Measurements from ENCODE around the gene HMCN2.

HMCN2 gene

DNA sequence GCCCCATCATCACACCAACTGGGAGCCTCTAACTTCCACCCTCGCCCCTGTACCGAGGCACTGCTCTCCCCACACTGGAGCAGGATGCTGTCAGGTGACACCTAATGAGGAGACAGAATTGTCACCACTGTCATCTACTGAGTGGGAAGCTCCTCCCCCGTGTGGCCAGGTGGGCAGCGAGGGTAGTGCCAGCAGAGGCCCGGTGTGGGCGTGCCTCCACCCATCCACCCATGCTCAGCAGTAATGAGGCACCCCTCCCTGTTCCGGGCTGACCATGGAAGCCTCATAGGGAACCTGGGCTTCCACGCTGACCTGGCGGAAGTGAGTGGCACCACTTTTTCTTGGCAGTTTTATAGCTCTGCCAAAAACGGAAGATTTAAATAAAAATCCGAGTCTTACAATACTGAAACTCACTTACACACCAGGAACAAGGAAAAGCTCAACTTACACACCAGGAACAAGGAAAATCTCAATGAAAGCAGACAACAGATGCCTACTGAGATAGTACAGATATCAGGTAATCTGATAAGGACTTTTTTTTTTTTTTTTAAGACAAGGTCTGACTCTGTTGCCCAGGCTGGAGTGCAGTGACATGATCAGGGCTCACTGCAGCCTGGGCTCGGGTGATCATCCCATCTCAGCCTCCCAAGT is 148.6 kb downstream of the HMCN2 start:
- no peak overlapping the region for H3K4me3 ChIP-seq (ENCODE audit: low read depth, low read length)
- TF ChIP-seq, protein P1, sequence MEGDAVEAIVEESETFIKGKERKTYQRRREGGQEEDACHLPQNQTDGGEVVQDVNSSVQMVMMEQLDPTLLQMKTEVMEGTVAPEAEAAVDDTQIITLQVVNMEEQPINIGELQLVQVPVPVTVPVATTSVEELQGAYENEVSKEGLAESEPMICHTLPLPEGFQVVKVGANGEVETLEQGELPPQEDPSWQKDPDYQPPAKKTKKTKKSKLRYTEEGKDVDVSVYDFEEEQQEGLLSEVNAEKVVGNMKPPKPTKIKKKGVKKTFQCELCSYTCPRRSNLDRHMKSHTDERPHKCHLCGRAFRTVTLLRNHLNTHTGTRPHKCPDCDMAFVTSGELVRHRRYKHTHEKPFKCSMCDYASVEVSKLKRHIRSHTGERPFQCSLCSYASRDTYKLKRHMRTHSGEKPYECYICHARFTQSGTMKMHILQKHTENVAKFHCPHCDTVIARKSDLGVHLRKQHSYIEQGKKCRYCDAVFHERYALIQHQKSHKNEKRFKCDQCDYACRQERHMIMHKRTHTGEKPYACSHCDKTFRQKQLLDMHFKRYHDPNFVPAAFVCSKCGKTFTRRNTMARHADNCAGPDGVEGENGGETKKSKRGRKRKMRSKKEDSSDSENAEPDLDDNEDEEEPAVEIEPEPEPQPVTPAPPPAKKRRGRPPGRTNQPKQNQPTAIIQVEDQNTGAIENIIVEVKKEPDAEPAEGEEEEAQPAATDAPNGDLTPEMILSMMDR (IDR thresholded peaks at IDR 0.05; ENCODE audit: borderline replicate concordance, insufficient read depth, low read depth, low read length): no peak

DNA sequence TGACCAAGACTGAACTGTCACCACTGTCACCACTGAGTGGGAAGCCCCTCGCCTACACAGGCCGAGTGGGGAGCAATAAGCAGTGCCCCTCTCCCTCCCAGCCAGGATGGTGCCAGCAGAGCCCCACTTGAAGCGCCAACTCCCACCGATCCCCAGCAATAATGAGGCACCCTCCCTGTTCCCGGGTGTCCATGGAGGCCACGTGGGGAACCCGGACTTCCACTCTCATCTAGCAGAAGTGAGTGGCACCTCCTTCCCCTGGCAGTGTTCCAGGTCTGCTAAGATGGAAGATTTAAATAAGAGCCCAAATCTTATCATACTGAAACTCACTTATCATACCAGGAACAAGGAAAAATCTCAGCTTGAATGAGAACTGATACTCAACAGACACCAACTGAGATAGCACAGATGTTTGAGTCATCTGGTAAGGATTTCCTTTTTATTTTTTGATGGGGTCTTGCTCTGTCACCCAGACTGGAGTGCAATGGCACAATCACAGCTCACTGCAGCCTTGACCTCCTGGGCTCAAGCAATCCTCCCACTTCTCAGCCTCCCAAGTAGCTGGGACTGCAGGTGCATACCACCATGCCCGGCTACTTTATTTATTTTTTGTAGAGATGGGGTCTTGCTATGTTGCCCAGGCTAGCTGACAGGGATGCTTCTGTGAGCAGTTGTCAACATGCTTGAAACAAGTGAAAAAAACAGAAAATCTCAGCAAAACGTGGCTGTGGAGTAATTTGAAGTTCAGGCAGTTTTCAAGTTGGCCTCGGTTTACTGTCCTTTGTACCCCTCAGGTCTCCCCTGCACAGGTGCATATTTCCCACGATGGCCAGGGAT is 149.6 kb downstream of the HMCN2 start:
- no peak overlapping the region for H3K4me3 ChIP-seq (ENCODE audit: low read depth, low read length)
- TF ChIP-seq, protein P1 (IDR thresholded peaks at IDR 0.05; ENCODE audit: borderline replicate concordance, insufficient read depth, low read depth, low read length): no peak

DNA sequence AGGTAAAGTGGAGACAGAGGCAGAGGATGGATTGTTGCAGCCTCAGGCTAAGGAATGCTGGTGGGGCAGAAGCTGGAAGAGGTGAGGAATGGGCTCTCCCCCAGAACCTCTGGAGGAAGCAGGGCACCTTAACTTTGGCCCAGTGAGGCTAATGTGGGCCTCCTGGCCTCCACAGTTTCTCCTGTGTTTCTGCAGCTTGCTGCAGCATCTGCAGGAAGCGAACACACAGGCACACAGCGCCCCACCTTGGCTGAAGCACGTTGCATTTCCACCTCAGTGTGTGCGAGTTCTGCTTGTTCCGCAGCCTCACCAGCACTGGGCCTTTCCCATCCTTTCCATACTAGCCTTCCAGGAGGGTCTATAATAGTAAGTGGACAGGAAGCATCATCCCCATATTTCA is 152.0 kb downstream of the HMCN2 start:
- H3K4me3 ChIP-seq (ENCODE audit: low read depth, low read length): no peak overlapping the region
- TF ChIP-seq, protein P1 (IDR thresholded peaks at IDR 0.05; ENCODE audit: borderline replicate concordance, insufficient read depth, low read depth, low read length): no peak

DNA sequence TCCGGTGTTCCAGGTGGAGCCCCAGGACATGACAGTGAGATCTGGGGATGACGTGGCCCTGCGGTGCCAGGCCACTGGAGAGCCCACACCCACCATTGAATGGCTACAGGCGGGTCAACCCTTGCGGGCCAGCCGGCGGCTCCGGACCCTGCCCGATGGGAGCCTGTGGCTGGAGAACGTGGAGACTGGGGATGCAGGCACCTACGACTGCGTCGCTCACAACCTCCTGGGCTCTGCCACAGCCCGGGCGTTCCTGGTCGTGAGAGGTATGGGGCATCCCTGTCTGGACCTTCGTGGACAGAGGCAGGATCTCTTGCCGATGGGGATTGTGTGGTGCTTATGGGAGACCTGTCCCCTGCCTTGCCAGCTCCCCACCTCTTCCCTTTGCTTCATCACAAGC is 153.2 kb downstream of the HMCN2 start:
- no peak overlapping the region for H3K4me3 ChIP-seq (ENCODE audit: low read depth, low read length)
- TF ChIP-seq, protein P1 (IDR thresholded peaks at IDR 0.05; ENCODE audit: borderline replicate concordance, insufficient read depth, low read depth, low read length): no peak

DNA sequence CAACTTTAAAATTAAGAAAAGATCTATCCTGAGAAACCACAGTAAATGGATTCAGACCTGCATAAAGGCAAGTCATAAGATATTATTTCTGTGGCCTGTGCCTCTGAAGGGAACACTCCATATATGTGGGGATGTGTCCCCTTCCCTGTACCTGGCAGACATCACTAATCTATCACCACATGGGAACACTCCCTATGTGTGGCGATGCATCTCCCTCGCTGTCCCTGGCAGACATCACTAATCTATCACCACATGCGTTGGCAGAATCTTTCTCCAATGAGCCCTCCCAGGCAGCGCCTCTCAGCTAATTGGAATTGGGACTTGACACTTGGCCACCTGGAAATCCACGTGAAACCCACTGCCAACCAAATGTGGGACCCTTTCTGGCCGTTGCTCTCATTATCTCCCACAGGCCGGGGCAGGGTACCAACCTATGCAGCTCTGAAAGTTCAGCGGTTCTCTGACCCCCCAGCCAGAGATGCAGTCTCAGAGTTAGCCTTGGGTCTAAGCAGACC is 154.0 kb downstream of the HMCN2 start:
- no peak overlapping the region for H3K4me3 ChIP-seq (ENCODE audit: low read depth, low read length)
- TF ChIP-seq, protein P1 (IDR thresholded peaks at IDR 0.05; ENCODE audit: borderline replicate concordance, insufficient read depth, low read depth, low read length): no peak

DNA sequence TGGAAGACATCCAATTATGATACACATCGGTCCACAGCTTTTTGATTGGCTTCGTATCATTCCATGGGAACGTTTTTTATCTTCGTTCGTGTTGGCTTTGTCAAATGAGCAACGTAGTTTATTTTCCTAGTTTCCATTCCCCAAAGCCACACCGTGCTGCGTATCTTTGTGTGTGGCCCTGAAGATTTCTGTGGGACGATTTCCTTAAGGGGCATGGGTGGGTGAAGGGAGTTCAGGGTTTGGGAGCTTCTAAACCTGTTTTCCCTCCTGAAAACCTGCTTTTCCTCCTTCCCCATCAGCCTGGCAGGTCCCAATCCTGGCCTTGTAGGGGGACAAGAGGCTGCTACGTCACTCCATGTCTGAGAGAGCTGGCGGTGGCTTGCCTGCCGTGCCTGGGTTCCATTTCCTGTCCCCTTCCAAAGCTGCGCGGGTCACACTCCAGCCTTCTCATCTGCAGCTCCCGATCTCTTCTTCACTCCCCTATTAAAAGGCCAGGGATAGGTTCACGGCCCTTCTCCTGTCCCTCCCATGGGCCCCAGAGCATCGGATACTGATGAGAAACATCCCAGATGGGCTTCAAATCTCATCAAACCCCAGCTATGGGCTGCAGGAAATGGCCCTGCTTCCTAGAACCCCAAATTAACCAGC is 155.7 kb downstream of the HMCN2 start:
- H3K4me3 ChIP-seq (ENCODE audit: low read depth, low read length): no peak overlapping the region
- TF ChIP-seq, protein P1 (IDR thresholded peaks at IDR 0.05; ENCODE audit: borderline replicate concordance, insufficient read depth, low read depth, low read length): no peak

Measured in GM12875 (cell line).